Measurements from ENCODE around the gene RAI1. TPM values are rescaled to one million over a fixed set of nuclear protein-coding genes. Genes with fewer than 3 reads are reported as not detected.
A peak's percentile ranks its signal among the peaks of the same experiment; 100 is the strongest.

Gene RAI1
- total and polyA plus RNA-seq, 7 donors: 1.8 to 31.9 (median 9.3) TPM

DNA sequence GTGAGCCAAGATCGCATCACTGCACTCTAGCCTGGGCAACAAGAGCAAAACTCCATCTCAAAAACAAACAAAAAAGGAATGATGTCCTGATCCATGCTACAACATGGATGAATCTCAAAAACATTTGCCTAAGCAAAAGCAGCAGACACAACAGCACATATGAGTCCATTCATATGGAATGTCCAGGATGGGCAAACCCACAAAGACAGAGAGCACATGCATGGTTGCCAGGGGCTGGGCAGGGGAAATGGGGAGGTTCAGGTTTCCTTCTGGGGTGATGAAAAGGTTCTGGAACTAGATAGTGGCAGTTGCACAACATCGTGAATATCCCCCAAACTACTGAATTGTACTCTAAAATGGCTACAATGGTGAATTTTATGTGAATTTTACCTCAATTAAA is 35.3 kb upstream of the RAI1 start:
- H3K36me3 ChIP-seq: no peaks in the 10 kb centered on the region
- H3K27ac ChIP-seq: no peak overlapping the region
- no peak for DNase-seq
- no peaks in the 10 kb centered on the region for H3K27me3 ChIP-seq
- no peaks in the 10 kb centered on the region for H3K9me3 ChIP-seq
- intact Hi-C loops (cut with DNase I): no loop called here
- no peak for TF ChIP-seq POLR2A (IDR thresholded peaks at IDR 0.05)
- TF ChIP-seq EP300 (IDR thresholded peaks at IDR 0.05): no peak
- H3K4me1 ChIP-seq: peaks cover 0 to 9% (median 6%) of the 10 kb centered on the region in 4 donors
- WGBS, 2 donors: 94 to 96% methylated on average over 2 of the region's 2 CpGs
- H3K4me3 ChIP-seq: no peak overlapping the region

DNA sequence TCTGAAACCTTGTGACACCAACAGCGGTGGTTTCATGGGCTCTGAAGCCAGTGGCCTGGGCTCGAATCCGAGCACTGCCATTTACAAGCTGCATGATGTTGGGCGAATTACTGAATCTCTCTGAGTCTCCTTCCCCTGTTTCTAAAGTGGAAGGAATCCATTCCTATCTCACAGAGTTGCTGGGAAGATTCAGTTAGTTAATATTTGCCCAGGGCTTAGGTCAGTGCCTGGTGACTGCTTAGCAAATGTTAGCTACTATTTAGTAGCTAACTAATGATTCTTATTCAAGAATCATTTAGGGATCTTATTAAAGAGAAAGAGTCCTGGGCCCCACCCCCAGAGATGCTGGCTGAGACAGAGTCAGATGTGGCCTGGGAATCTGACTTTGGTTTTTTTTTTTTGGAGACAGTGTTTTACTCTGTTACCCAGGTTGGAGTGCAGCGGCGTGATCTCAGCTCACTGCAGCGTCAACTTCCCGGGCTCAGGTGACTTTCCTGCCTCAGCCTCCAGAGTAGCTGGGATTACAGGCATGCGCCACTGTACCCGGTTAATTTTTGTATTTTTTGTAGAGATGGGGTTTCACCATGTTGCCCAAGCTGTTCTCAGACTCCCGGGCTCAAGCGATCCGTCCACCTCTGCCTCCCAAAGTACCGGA is 33.6 kb upstream of the RAI1 start:
- H3K27me3 ChIP-seq: no peaks in the 10 kb centered on the region
- H3K4me1 ChIP-seq: peaks cover 0 to 9% (median 6%) of the 10 kb centered on the region in 4 donors
- TF ChIP-seq, protein P1, sequence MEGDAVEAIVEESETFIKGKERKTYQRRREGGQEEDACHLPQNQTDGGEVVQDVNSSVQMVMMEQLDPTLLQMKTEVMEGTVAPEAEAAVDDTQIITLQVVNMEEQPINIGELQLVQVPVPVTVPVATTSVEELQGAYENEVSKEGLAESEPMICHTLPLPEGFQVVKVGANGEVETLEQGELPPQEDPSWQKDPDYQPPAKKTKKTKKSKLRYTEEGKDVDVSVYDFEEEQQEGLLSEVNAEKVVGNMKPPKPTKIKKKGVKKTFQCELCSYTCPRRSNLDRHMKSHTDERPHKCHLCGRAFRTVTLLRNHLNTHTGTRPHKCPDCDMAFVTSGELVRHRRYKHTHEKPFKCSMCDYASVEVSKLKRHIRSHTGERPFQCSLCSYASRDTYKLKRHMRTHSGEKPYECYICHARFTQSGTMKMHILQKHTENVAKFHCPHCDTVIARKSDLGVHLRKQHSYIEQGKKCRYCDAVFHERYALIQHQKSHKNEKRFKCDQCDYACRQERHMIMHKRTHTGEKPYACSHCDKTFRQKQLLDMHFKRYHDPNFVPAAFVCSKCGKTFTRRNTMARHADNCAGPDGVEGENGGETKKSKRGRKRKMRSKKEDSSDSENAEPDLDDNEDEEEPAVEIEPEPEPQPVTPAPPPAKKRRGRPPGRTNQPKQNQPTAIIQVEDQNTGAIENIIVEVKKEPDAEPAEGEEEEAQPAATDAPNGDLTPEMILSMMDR (IDR thresholded peaks at IDR 0.05): no peak
- TF ChIP-seq POLR2AphosphoS5 (IDR thresholded peaks at IDR 0.05): no peak
- TF ChIP-seq POLR2A (IDR thresholded peaks at IDR 0.05): no peak
- TF ChIP-seq EP300 (IDR thresholded peaks at IDR 0.05): no peak
- H3K9me3 ChIP-seq: no peaks in the 10 kb centered on the region
- no peaks in the 10 kb centered on the region for H3K36me3 ChIP-seq
- no peak for DNase-seq
- no peak overlapping the region for H3K4me3 ChIP-seq
- 85 to 86% methylated on average over 14 of the region's 14 CpGs for WGBS, 2 donors
- intact Hi-C loops (cut with DNase I): no loop called here
- H3K27ac ChIP-seq: no peak overlapping the region

DNA sequence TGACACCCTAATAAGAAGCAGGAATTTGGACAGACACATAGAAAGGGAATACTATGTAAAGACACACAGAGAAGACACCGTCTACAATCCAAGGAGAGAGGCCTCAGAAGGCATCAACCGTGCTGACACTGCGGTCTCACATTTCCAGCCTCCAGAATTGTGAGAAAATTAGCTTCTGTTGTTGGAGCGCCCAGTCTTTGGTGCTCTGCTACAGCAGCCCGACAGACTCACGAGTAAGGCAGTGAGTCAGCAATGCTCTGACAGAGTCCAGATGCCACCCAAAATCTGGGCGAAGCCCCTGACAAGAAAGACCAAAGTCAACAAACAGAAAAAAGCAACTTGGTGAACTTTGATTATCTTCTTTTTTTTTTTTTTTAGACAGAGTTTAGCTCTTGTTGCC is 32.5 kb upstream of the RAI1 start:
- no peaks in the 10 kb centered on the region for H3K36me3 ChIP-seq
- H3K4me3 ChIP-seq: no peak overlapping the region
- no peaks in the 10 kb centered on the region for H3K9me3 ChIP-seq
- intact Hi-C loops (cut with DNase I): no loop called here
- H3K27ac ChIP-seq: peak overlapping the region in 2 of 4 donors; percentile 14 to 21
- peak in 2 of 4 donors; percentile 25 to 40 for TF ChIP-seq POLR2AphosphoS5 (IDR thresholded peaks at IDR 0.05)
- no peak for TF ChIP-seq EP300 (IDR thresholded peaks at IDR 0.05)
- peaks cover 0 to 9% (median 6%) of the 10 kb centered on the region in 4 donors for H3K4me1 ChIP-seq
- H3K27me3 ChIP-seq: no peaks in the 10 kb centered on the region
- 75 to 77% methylated on average over 7 of the region's 7 CpGs for WGBS, 2 donors
- DNase-seq: no peak

DNA sequence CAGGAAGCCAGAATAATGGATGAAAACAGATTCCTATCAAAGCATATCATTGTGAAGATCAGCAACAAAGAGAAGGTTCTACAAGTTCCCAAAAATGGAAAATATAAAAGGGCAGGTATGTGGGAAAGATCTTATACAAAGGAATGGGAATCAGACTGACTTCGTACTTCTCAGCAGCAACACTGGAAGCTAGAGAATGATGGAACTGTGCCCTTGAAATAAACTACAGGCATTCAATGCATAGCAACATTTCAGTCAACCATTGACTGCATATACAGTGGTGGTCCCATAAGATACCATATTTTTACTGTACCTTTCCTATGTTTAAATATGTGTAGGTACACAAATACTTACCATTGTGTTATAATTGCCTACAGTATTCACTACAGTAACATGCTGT is 30.3 kb upstream of the RAI1 start:
- WGBS, 2 donors: 92 to 93% methylated on average over 1 of the region's 1 CpG
- Histone ChIP-seq H3K4me1 (peaks cover 0 to 9% (median 6%) of the 10 kb centered on the region in 4 donors), H3K9me3 (no peaks in the 10 kb centered on the region), H3K27ac (no peak overlapping the region), H3K4me3 (no peak overlapping the region), H3K36me3 (no peaks in the 10 kb centered on the region), H3K27me3 (no peaks in the 10 kb centered on the region)
- DNase-seq: no peak
- TF ChIP-seq EP300 (IDR thresholded peaks at IDR 0.05) (no peak), POLR2AphosphoS5 (IDR thresholded peaks at IDR 0.05) (no peak)
- TF ChIP-seq, protein P1 (IDR thresholded peaks at IDR 0.05): no peak
- intact Hi-C loops (cut with DNase I): no loop called here

DNA sequence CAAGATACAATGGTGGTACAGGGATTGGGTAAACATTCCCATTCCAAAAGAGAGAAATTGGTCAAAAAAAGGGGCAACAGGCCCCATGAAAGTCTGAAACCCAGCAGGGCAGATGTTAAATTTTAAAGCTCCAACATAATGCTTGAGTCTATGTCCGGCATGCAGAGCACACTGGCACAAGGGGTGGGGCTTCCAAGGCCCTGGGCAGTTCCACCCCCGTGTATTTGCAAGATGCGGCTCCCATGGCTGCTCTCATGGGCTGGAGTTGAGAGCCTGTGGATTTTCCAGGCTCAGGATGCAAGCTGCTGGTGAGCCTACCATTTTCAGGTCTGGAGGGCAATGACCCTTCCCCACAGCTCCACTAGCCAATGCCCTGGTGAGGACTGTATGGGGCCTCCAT is 27.9 kb upstream of the RAI1 start:
- 75 to 86% methylated on average over 3 of the region's 3 CpGs for WGBS, 2 donors
- TF ChIP-seq, protein P1 (IDR thresholded peaks at IDR 0.05): no peak
- no peak for TF ChIP-seq POLR2AphosphoS5 (IDR thresholded peaks at IDR 0.05)
- TF ChIP-seq POLR2A (IDR thresholded peaks at IDR 0.05): no peak
- Histone ChIP-seq H3K9me3 (peaks cover 0 to 3% (median 0%) of the 10 kb centered on the region in 4 donors), H3K4me1 (peaks cover 0 to 7% (median 4%) of the 10 kb centered on the region in 4 donors), H3K27me3 (no peaks in the 10 kb centered on the region), H3K4me3 (no peak overlapping the region), H3K27ac (no peak overlapping the region), H3K36me3 (no peaks in the 10 kb centered on the region)
- DNase-seq: no peak
- intact Hi-C loops (cut with DNase I): no loop called here

DNA sequence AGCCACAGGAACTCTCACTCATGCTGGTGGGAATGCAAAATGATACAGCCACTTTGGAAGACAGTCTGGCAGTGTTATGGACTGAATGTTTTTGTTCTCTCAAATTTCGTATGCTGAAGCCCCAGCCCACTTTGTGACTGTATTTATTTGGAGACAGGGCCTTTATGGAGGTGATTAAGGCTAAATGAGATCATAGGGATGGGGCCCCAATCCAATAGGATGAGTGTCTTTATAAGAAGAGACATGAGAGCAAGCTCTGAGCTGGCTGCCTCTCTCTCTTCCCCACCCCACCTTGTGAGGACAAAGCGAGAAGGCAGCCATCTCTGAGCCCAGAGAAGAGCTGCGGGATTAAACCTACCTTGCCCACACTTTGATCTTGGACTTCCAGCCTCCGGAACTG is 21.9 kb upstream of the RAI1 start:
- H3K27me3 ChIP-seq: no peaks in the 10 kb centered on the region
- WGBS, 2 donors: 87 to 91% methylated on average over 4 of the region's 4 CpGs
- TF ChIP-seq POLR2A (IDR thresholded peaks at IDR 0.05) (no peak), EP300 (IDR thresholded peaks at IDR 0.05) (no peak), POLR2AphosphoS5 (IDR thresholded peaks at IDR 0.05) (no peak)
- TF ChIP-seq, protein P1 (IDR thresholded peaks at IDR 0.05): no peak
- DNase-seq: no peak
- no peak overlapping the region for H3K4me3 ChIP-seq
- peaks cover 0 to 9% (median 7%) of the 10 kb centered on the region in 4 donors for H3K4me1 ChIP-seq
- peaks cover 0 to 8% (median 3%) of the 10 kb centered on the region in 4 donors for H3K9me3 ChIP-seq
- intact Hi-C loops (cut with DNase I): no loop called here
- no peaks in the 10 kb centered on the region for H3K36me3 ChIP-seq
- H3K27ac ChIP-seq: no peak overlapping the region

Data from sigmoid colon (tissue), 7 donors.